ENCODE data around the gene DSCAML1. TPM values are rescaled to one million over a fixed set of nuclear protein-coding genes. Genes with fewer than 3 reads are reported as not detected.

DSCAML1 gene
- total RNA-seq, 1 experiment from 2014 or later, result not detected

DNA sequence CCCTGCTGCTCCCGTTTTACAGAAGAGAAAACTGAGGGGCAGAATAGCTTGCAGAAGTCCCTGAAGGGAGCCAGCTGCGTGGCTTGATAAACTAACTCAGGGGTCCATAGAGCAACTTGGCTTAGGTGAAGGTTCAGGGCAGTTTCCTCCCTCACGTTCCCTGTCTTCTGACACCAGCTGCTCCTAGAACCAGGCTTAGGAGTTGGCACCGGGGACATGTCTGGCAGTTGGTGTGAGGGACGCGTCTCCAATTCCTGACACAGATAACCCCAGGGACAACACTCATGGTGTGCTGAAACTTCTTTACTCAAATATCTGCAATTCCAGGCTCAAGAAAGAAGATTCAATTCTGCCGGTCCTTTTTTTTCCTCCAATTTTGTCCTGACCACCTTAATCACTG lies 85.7 kb downstream of the DSCAML1 start:
- no TSS peak for BruUV-seq (replicated peaks)
- Histone ChIP-seq H3K27me3 (ENCODE audit: insufficient read depth, low read length) (peaks cover 55% of the 10 kb centered on the region), H3K36me3 (ENCODE audit: control insufficient read depth in 1 of 2, insufficient read depth in 2 of 2, low read length in 2 of 2) (no peaks in the 10 kb centered on the region), H2AFZ (ENCODE audit: low read depth, low read length, poor library complexity, severe bottlenecking) (no peak overlapping the region), H3K9ac (ENCODE audit: low read length) (no peak overlapping the region), H3K9me3 (ENCODE audit: control insufficient read depth in 1 of 2, insufficient read depth in 1 of 2, low read depth in 1 of 2, low read length in 2 of 2) (no peaks in the 10 kb centered on the region), H3K27ac (ENCODE audit: low read depth, low read length) (no peak overlapping the region), H3K4me1 (ENCODE audit: control insufficient read depth in 1 of 2, insufficient read depth in 2 of 2, low read length in 2 of 2) (no peaks in the 10 kb centered on the region), H3K4me2 (ENCODE audit: low read length) (no peak overlapping the region), H3K79me2 (ENCODE audit: insufficient read depth, low read length) (no peaks in the 10 kb centered on the region), H3K4me3 (replicated peaks in 1 of 2; ENCODE audit: low read depth in 1 of 2, low read length in 2 of 2) (no peak overlapping the region), H3K9me2 (ENCODE audit: insufficient read depth) (no peaks in the 10 kb centered on the region), H4K20me1 (ENCODE audit: insufficient read depth) (no peaks in the 10 kb centered on the region)
- TF ChIP-seq ELF1 (IDR thresholded peaks at IDR 0.05; ENCODE audit: borderline replicate concordance, low read depth) (no peak), POLR2A (IDR thresholded peaks at IDR 0.05; ENCODE audit: borderline replicate concordance, extremely low read depth, insufficient read depth, insufficient read length) (no peak), EZH2 (IDR thresholded peaks at IDR 0.05) (no peak), YY1 (IDR thresholded peaks at IDR 0.05; ENCODE audit: extremely low read depth, insufficient replicate concordance, low read depth, low read length) (no peak), POLR2AphosphoS5 (IDR thresholded peaks at IDR 0.05; ENCODE audit: low read depth, low read length) (no peak), EGR1 (IDR thresholded peaks at IDR 0.05; ENCODE audit: low read depth) (no peak), SP1 (IDR thresholded peaks at IDR 0.05; ENCODE audit: low read depth) (no peak), CEBPB (IDR thresholded peaks at IDR 0.05; ENCODE audit: low read depth) (no peak), SRF (IDR thresholded peaks at IDR 0.05; ENCODE audit: low read depth) (no peak), FOSL1 (IDR thresholded peaks at IDR 0.05; ENCODE audit: low read depth) (no peak), JUND (IDR thresholded peaks at IDR 0.05) (no peak), ZFX (IDR thresholded peaks at IDR 0.05) (no peak), RAD21 (IDR thresholded peaks at IDR 0.05; ENCODE audit: low read depth) (no peak)
- TF ChIP-seq, protein P1, sequence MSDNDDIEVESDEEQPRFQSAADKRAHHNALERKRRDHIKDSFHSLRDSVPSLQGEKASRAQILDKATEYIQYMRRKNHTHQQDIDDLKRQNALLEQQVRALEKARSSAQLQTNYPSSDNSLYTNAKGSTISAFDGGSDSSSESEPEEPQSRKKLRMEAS (IDR thresholded peaks at IDR 0.05), result no peak
- TF ChIP-seq, protein P2, sequence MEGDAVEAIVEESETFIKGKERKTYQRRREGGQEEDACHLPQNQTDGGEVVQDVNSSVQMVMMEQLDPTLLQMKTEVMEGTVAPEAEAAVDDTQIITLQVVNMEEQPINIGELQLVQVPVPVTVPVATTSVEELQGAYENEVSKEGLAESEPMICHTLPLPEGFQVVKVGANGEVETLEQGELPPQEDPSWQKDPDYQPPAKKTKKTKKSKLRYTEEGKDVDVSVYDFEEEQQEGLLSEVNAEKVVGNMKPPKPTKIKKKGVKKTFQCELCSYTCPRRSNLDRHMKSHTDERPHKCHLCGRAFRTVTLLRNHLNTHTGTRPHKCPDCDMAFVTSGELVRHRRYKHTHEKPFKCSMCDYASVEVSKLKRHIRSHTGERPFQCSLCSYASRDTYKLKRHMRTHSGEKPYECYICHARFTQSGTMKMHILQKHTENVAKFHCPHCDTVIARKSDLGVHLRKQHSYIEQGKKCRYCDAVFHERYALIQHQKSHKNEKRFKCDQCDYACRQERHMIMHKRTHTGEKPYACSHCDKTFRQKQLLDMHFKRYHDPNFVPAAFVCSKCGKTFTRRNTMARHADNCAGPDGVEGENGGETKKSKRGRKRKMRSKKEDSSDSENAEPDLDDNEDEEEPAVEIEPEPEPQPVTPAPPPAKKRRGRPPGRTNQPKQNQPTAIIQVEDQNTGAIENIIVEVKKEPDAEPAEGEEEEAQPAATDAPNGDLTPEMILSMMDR (IDR thresholded peaks at IDR 0.05 in 2 of 3, conservative IDR thresholded peaks at IDR 0.05 in 1 of 3; ENCODE audit: borderline replicate concordance in 1 of 3, insufficient read depth in 1 of 3, low read depth in 2 of 3, low read length in 2 of 3), result no peak
- TF ChIP-seq, protein P3, sequence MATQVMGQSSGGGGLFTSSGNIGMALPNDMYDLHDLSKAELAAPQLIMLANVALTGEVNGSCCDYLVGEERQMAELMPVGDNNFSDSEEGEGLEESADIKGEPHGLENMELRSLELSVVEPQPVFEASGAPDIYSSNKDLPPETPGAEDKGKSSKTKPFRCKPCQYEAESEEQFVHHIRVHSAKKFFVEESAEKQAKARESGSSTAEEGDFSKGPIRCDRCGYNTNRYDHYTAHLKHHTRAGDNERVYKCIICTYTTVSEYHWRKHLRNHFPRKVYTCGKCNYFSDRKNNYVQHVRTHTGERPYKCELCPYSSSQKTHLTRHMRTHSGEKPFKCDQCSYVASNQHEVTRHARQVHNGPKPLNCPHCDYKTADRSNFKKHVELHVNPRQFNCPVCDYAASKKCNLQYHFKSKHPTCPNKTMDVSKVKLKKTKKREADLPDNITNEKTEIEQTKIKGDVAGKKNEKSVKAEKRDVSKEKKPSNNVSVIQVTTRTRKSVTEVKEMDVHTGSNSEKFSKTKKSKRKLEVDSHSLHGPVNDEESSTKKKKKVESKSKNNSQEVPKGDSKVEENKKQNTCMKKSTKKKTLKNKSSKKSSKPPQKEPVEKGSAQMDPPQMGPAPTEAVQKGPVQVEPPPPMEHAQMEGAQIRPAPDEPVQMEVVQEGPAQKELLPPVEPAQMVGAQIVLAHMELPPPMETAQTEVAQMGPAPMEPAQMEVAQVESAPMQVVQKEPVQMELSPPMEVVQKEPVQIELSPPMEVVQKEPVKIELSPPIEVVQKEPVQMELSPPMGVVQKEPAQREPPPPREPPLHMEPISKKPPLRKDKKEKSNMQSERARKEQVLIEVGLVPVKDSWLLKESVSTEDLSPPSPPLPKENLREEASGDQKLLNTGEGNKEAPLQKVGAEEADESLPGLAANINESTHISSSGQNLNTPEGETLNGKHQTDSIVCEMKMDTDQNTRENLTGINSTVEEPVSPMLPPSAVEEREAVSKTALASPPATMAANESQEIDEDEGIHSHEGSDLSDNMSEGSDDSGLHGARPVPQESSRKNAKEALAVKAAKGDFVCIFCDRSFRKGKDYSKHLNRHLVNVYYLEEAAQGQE (IDR thresholded peaks at IDR 0.05; ENCODE audit: low read depth), result no peak
- TF ChIP-seq, protein P4, sequence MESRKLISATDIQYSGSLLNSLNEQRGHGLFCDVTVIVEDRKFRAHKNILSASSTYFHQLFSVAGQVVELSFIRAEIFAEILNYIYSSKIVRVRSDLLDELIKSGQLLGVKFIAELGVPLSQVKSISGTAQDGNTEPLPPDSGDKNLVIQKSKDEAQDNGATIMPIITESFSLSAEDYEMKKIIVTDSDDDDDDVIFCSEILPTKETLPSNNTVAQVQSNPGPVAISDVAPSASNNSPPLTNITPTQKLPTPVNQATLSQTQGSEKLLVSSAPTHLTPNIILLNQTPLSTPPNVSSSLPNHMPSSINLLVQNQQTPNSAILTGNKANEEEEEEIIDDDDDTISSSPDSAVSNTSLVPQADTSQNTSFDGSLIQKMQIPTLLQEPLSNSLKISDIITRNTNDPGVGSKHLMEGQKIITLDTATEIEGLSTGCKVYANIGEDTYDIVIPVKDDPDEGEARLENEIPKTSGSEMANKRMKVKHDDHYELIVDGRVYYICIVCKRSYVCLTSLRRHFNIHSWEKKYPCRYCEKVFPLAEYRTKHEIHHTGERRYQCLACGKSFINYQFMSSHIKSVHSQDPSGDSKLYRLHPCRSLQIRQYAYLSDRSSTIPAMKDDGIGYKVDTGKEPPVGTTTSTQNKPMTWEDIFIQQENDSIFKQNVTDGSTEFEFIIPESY (IDR thresholded peaks at IDR 0.05; ENCODE audit: extremely low read depth, insufficient replicate concordance, low read length), result no peak
- TF ChIP-seq, protein P5, sequence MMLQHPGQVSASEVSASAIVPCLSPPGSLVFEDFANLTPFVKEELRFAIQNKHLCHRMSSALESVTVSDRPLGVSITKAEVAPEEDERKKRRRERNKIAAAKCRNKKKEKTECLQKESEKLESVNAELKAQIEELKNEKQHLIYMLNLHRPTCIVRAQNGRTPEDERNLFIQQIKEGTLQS (IDR thresholded peaks at IDR 0.05), result no peak
- ChIA-PET POLR2A (no interaction called here), CTCF (no interaction called here), RAD21 (ENCODE audit: low non-redundant PET in 1 of 2, low total read pairs in 2 of 2, uncharacterized antibody in 2 of 2, unreplicated experiment in 2 of 2) (no interaction called here)
- DNase-seq (ENCODE audit: low read depth, low spot score) (no peak), ATAC-seq (no peak)
- intact Hi-C loops (cut with micrococcal nuclease), result no loop called here

All from HCT116 (cell line).